Gastrocnemius medialis (tissue), 4 donors: Measurements from ENCODE around the gene RAB25. TPM values are rescaled to one million over a fixed set of nuclear protein-coding genes. Genes with fewer than 3 reads are reported as not detected.
A peak's percentile ranks its signal among the peaks of the same experiment; 100 is the strongest.
"Not testable (repeated sequence)": the region's sequence is repeated elsewhere in the genome, so short reads cannot be mapped to it uniquely, and the experiment has no call there.

Experiments used
- ATAC-seq, 2 donors: fragments of 150-250 bp; one replicate each; pipeline ENCODE4 v1.9.1; 2016
- DNase-seq, 2 donors: peaks; one replicate each; pipeline ENCODE4 v3.0.0-alpha.2; 2019
- H3K27ac ChIP-seq, 4 donors: fragments of 200-600 bp; sonication (generic); 1 replicate in 1 of 4; 2 replicates in 3 of 4; pipeline ENCODE4 v1.5.1; 2016 to 2018; ENCODE audit warnings: mild to moderate bottlenecking in 2 of 4, moderate library complexity in 1 of 4
- H3K27me3 ChIP-seq, 3 donors: fragments of 200-600 bp; sonication (generic) in 2 of 3; 1 replicate in 1 of 3; 2 replicates in 2 of 3; pipeline versions ENCODE4 v1.5.1 to v1.6.0; 2016 to 2019; ENCODE audit warnings: mild to moderate bottlenecking in 1 of 3, moderate library complexity in 1 of 3
- H3K36me3 ChIP-seq, 2 donors: fragments of 200-600 bp; sonication (generic) in 1 of 2; one replicate each; pipeline ENCODE4 v1.5.1; 2017 to 2018
- H3K4me1 ChIP-seq, 2 donors: fragments of 200-600 bp; sonication (generic) in 1 of 2; one replicate each; pipeline ENCODE4 v1.5.1; 2016 to 2017; ENCODE audit warnings: mild to moderate bottlenecking in 2 of 2
- H3K4me3 ChIP-seq, 4 donors: fragments of 200-600 bp; sonication (generic) in 3 of 4; 1 replicate in 1 of 4; 2 replicates in 3 of 4; pipeline ENCODE4 v1.5.1; 2016 to 2019; ENCODE audit warnings: mild to moderate bottlenecking in 2 of 4
- H3K9me3 ChIP-seq, 3 donors: fragments of 200-600 bp; sonication (generic) in 2 of 3; 1 replicate in 1 of 3; 2 replicates in 2 of 3; pipeline ENCODE4 v1.5.1; 2016 to 2019
- POLR2A ChIP-seq, 2 donors: fragments of 450-650 bp; IDR thresholded peaks; one replicate each; pipeline ENCODE4 v1.6.1; 2017; ENCODE audit warnings: antibody characterized with exemption in 2 of 2, mild to moderate bottlenecking in 2 of 2, moderate library complexity in 2 of 2
- in situ Hi-C, 4 donors: fragments of 200-750 bp; cut with MboI; loops; one replicate each; pipeline versions ENCODE4 v1.15.0 to v1.8.0; 2017; ENCODE audit warnings: low sequenced_read_pairs in 4 of 4
- intact Hi-C: fragments of 100-400 bp; cut with DNase I; formaldehyde crosslinking; loops from one replicate; pipeline ENCODE4 v1.15.1; 2023; ENCODE audit warnings: low total_unique reads
- total RNA-seq, 4 donors: library from RNA; depleted of rRNA; stranded (reverse); fragments of >200 nt; gene quantifications; one replicate each; pipeline versions ENCODE4 v1.1.0 to v1.2.3, GENCODE V29; 2016
- TF ChIP-seq, protein P1 (sequence below), 5 experiments: fragments of 450-650 bp in 3 of 5; fragments of 200-600 bp in 2 of 5; sonication (generic) in 2 of 5; IDR thresholded peaks in 4 of 5; conservative IDR thresholded peaks in 1 of 5; 1 replicate in 4 of 5; 2 replicates in 1 of 5; pipeline ENCODE4 v1.5.1; 2016 to 2019; ENCODE audit warnings: antibody characterized with exemption in 5 of 5, mild to moderate bottlenecking in 3 of 5, moderate library complexity in 3 of 5

RAB25 gene
- total RNA-seq, 4 donors from 2014 or later: 1.2 TPM; not detected in 3

GRCh38 chr1:156069490-156070455 lies 8.8 kb downstream of the RAB25 start:
- Histone ChIP-seq H3K9me3 (no peaks in the 10 kb centered on the region), H3K4me3 (no peak overlapping the region), H3K27ac (no peak overlapping the region), H3K4me1 (peaks cover 0 to 9% of the 10 kb centered on the region in 2 donors), H3K36me3 (no peaks in the 10 kb centered on the region), H3K27me3 (no peaks in the 10 kb centered on the region)
- in situ Hi-C loops: loop anchor here in 1 of 4 donors (25.0 kb wide), 1 partner anchor 668 kb away; the partner anchor contains the start of genes ISG20L2, METTL25B and MRPL24
- peak in 1 of 2 donors; percentile 13 for ATAC-seq
- intact Hi-C loops: no loop called here
- TF ChIP-seq, protein P1, sequence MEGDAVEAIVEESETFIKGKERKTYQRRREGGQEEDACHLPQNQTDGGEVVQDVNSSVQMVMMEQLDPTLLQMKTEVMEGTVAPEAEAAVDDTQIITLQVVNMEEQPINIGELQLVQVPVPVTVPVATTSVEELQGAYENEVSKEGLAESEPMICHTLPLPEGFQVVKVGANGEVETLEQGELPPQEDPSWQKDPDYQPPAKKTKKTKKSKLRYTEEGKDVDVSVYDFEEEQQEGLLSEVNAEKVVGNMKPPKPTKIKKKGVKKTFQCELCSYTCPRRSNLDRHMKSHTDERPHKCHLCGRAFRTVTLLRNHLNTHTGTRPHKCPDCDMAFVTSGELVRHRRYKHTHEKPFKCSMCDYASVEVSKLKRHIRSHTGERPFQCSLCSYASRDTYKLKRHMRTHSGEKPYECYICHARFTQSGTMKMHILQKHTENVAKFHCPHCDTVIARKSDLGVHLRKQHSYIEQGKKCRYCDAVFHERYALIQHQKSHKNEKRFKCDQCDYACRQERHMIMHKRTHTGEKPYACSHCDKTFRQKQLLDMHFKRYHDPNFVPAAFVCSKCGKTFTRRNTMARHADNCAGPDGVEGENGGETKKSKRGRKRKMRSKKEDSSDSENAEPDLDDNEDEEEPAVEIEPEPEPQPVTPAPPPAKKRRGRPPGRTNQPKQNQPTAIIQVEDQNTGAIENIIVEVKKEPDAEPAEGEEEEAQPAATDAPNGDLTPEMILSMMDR (IDR thresholded peaks at IDR 0.05 in 4 of 5, conservative IDR thresholded peaks at IDR 0.05 in 1 of 5): no peak
- no peak for TF ChIP-seq POLR2A (IDR thresholded peaks at IDR 0.05)
- no peak for DNase-seq

DNA sequence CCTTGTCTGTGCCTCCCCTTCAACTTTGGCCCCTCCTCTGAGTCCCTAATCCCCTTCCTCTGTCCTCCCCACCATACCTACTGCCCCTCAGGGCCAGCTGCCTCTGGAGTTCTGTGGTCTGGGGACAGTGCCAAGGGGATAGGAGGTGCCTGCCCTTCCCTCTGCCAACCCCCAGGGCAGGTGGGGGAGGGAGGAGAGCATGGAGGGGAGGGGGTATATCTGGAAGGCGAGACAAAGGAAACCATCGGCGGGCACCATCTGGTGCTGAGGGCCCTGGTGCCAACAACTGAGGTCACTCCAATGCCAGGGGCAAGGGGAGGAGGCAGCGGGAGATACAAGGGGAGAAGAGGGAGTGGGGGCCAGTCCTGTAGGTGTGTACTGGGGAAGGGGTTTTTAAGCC lies 9.6 kb downstream of the RAB25 start:
- DNase-seq: no peak
- Histone ChIP-seq H3K27me3 (no peaks in the 10 kb centered on the region), H3K9me3 (no peaks in the 10 kb centered on the region), H3K4me3 (no peak overlapping the region), H3K36me3 (no peaks in the 10 kb centered on the region), H3K27ac (no peak overlapping the region), H3K4me1 (peaks cover 6 to 9% of the 10 kb centered on the region in 2 donors)
- in situ Hi-C loops: loop anchor here in 1 of 4 donors (25.0 kb wide), 1 partner anchor 667 kb away; the partner anchor contains the start of genes ISG20L2, METTL25B and MRPL24
- ATAC-seq: no peak
- intact Hi-C loops: no loop called here
- TF ChIP-seq POLR2A (IDR thresholded peaks at IDR 0.05): no peak
- TF ChIP-seq, protein P1 (IDR thresholded peaks at IDR 0.05 in 4 of 5, conservative IDR thresholded peaks at IDR 0.05 in 1 of 5): no peak

DNA sequence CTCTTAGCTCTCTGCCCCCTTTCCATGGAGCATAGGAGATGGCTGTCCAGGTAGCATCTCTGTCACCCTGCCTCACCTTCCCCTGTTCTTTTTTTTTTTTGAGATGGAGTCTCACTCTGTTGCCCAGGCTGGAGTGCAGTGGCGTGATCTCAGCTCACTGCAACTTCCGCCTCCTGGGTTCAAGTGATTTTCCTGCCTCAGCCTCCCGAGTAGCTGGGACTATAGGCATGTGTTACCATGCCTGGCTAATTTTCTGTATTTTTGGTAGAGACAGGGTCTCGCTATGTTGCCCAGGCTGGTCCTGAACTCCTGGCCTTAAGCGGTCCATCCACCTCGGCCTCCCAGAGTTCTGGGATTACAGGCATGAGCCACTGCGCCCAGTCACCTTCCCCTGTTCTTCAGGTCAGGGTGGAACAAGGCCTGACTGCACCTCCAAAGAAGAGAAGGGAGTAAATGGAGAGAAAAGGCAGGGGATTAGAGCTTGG lies 10.4 kb downstream of the RAB25 start:
- intact Hi-C loops, ATAC-seq, H3K4me3 ChIP-seq, H3K9me3 ChIP-seq, DNase-seq, H3K36me3 ChIP-seq, H3K4me1 ChIP-seq, H3K27me3 ChIP-seq, H3K27ac ChIP-seq: not testable (repeated sequence)
- in situ Hi-C loops: loop anchor here in 1 of 4 donors (25.0 kb wide), 1 partner anchor 666 kb away; the partner anchor contains the start of genes ISG20L2, METTL25B and MRPL24

DNA sequence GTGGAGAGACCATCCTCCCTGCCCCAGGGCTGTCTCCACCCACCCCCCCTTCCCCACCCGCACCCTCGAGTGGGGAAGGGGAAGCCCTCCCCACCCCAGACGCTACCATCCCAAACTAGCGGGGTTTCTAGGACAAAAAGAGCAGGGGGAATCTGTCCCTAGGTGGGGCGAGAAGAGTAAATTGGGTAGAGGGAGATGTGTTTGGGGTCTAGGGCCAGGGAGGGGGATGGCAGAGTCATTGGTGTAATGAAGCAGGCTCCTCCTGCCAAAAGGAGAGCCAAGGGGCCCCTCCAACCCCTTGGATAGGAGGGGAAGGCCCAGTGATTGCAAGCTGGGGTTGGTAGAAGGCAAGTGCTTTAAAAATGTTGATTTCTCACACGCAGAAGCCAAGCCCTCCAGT lies 11.3 kb downstream of the RAB25 start:
- no peaks in the 10 kb centered on the region for H3K27me3 ChIP-seq
- H3K9me3 ChIP-seq: no peaks in the 10 kb centered on the region
- H3K36me3 ChIP-seq: no peaks in the 10 kb centered on the region
- no peak for ATAC-seq
- H3K4me1 ChIP-seq: peaks cover 7 to 9% of the 10 kb centered on the region in 2 donors
- no peak for DNase-seq
- no peak for TF ChIP-seq POLR2A (IDR thresholded peaks at IDR 0.05)
- TF ChIP-seq, protein P1 (IDR thresholded peaks at IDR 0.05 in 4 of 5, conservative IDR thresholded peaks at IDR 0.05 in 1 of 5): no peak
- H3K27ac ChIP-seq: no peak overlapping the region
- intact Hi-C loops (no loop called here), in situ Hi-C loops (loop anchor here in 1 of 4 donors (25.0 kb wide), 1 partner anchor 665 kb away; the partner anchor contains the start of genes ISG20L2, METTL25B and MRPL24)
- H3K4me3 ChIP-seq: no peak overlapping the region
